Activated CD8-positive, alpha-beta memory T cell treated with anti-CD3 and anti-CD28 coated beads for 48 hours (primary cell): Measurements from ENCODE around the gene PAIP1.
"Not testable (repeated sequence)": the region's sequence is repeated elsewhere in the genome, so short reads cannot be mapped to it uniquely, and the experiment has no call there.

Experiments used
- DNase-seq, 3 experiments: peaks; one replicate each; pipeline ENCODE4 v3.0.0-alpha.2; 2020; ENCODE audit warnings: low read depth in 2 of 3, low spot score in 2 of 3

Gene PAIP1

DNA sequence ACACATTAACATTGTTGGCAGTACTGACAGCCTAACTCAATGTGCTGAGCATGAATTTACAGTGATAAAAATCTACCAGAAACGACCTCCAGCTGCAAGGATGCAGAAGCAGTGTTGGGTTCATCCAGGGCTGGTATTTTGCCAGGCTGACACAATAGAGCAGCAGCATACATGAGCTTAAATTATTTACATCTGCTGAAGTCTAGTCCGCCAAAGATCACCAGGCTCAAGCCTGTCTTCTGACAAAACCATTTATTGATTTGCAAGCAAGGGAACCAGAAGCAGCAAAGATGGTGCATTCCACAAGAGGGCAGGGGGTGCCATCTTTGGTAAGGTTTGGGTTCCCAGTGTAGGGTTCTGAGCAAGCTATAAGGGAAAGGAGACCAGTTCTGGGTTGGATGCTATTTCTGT, 33.2 kb downstream of the PAIP1 start:
- DNase-seq: no peak

DNA sequence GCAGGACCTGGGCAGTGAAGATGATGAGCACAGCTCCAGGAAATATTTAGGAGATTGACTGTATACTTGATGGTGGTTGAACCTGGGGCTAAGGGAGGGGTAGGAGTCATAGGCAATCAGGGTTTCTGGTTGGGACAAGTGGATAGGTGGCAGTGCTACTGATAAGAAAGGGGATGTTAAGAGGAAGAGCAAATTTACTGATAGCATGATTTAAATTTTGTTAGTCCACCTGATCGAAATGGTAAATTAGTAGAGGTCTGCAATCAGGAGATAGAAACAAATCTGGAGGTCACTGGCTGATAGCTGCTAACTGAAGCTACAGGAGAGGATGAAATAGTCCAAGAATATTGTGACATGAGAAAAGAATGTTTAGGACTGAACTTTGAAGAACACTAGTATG, 36.3 kb downstream of the PAIP1 start:
- DNase-seq: no peak

DNA sequence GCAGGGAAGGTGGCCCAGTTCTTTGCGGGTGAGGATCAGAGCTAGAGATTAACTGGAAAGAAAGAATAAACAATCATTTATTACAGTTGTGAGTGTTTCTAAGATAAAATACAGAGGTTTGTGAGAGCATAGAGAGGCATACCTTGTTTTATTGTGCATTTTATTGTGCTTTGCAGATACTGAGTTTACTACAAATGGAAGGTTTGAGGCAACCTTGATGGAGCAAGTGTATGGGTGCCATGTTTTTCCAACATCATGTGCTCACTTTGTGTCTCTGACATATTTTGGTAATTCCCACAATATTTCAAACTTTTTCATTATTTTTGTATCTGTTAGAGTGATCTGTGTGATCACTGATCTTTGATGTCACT, 41.2 kb downstream of the PAIP1 start:
- no peak for DNase-seq

GRCh38 chr5:43514816-43515677, 41.8 kb downstream of the PAIP1 start, which contains the start of gene C5orf34:
TSS of gene C5orf34 (minus strand) at chr5:43515148. CDS start at chr5:43509339, 5,809 bp downstream.
- DNase-seq: peak; percentile 81 to 91 (median 83)

GRCh38 chr5:43514471-43514815, 42.4 kb downstream of the PAIP1 start:
- DNase-seq: no peak

- no peak for DNase-seq
Observed at GRCh38 chr5:43514025-43514424, 42.9 kb downstream of the PAIP1 start.

- not testable (repeated sequence) for DNase-seq
Observed at GRCh38 chr5:43511062-43511461, 45.8 kb downstream of the PAIP1 start.

GRCh38 chr5:43498581-43498980, 58.3 kb downstream of the PAIP1 start:
- DNase-seq: no peak

DNA sequence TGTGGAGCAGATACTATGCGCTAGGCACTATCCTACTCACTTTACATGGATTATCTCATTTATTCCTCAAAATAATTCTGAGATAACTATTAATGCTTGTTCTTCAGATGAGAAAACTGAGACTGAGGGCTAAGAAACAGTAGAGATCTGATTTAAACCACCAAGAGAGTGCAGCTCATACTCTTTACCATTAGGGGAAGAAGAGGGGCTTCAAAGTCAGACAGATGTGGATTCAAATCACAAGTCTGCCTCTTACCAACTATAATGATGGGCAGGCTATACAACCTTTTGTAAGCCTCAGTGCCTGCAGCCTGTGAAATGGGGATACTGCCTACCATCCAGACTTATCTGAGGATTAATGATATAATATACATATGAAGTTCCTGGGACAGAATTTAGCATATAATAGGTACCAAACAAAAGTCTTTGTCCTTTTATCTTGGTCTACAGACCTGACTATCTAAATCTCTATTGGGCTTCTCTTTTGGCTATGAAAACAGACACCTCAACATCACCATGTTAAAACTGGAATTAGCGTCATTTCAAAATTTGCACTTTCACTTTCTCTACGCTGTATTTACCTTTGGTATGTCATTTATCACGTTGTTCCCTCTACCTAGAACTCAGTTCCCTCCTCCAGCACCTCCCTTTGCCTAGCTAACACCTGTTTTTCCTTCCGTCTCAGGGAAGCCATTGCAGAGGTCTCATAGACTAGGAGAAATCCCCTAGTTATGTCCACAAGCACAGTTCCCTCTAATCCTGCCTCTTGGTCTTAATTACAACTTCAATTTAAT, 59.4 kb downstream of the PAIP1 start:
- DNase-seq: no peak

DNA sequence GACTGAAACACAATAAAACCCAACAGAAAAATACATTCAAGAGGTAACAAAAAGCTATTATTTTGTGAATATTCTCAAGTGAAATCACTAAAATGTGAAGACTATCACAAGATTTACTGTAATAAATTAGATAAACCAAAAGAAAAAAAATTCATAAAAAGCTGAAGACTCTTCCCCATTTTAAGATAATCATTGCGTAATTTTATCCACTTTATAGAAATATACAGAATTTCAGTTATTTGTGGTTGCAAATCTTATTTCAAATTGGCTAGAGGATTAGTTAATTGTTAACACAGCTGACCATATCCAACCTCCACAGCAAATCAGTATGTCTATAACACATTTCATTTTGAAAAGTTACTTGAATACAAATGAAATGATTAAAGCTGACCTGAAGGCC, 65.6 kb downstream of the PAIP1 start:
- DNase-seq: no peak

- DNase-seq: no peak
Observed at GRCh38 chr5:43486353-43486752, 70.5 kb downstream of the PAIP1 start.

- DNase-seq: no peak
Observed at GRCh38 chr5:43485406-43485805, 71.5 kb downstream of the PAIP1 start.

- peak; percentile 64 to 71 (median 66) for DNase-seq
Observed at GRCh38 chr5:43484106-43484849, 72.6 kb downstream of the PAIP1 start.

GRCh38 chr5:43483298-43484105, 73.4 kb downstream of the PAIP1 start, which contains the start of gene TMEM267:
TSS of gene TMEM267 (minus strand) at chr5:43483865. CDS start at chr5:43453969, 29,896 bp downstream.
- peak; percentile 60 to 75 (median 60) for DNase-seq

GRCh38 chr5:43482490-43483297, 74.2 kb downstream of the PAIP1 start:
- no peak for DNase-seq
